Esophagus mucosa (tissue), 1 donor: Measurements from ENCODE around the gene COL20A1. TPM values are rescaled to one million over a fixed set of nuclear protein-coding genes. Genes with fewer than 3 reads are reported as not detected.
"Not testable (repeated sequence)": the region's sequence is repeated elsewhere in the genome, so short reads cannot be mapped to it uniquely, and the experiment has no call there.

Experiments
- ATAC-seq: fragments of 200-7000 bp; cut with Tn5 transposase; one replicate; pipeline ENCODE4 v1.9.1; 2020
- total RNA-seq: library from RNA; stranded (reverse); gene quantifications from one replicate; pipeline ENCODE4 v1.2.4, GENCODE V29; 2023
- donor health status: DM: yes; HTN: yes; CAD: no.

Gene COL20A1
- total RNA-seq, 1 donor from 2014 or later = not detected

GRCh38 chr20:63291811-63292210 is 1.2 kb upstream of the COL20A1 start:
- ATAC-seq = no peak

GRCh38 chr20:63292292-63292701 is 689 bp upstream of the COL20A1 start:
- ATAC-seq = no peak

GRCh38 chr20:63293456-63293855 is 470 bp downstream of the COL20A1 start:
- no peak for ATAC-seq

GRCh38 chr20:63293871-63294535 is 1.0 kb downstream of the COL20A1 start:
- ATAC-seq = no peak

- ATAC-seq = no peak
Measured at GRCh38 chr20:63294536-63294900, 1.5 kb downstream of the COL20A1 start.

- no peak for ATAC-seq
Measured at GRCh38 chr20:63295018-63295417, 2.0 kb downstream of the COL20A1 start.

GRCh38 chr20:63295422-63295821 is 2.4 kb downstream of the COL20A1 start:
- no peak for ATAC-seq

- ATAC-seq = no peak
Measured at GRCh38 chr20:63295846-63296245, 2.9 kb downstream of the COL20A1 start.

- ATAC-seq = no peak
Measured at GRCh38 chr20:63296531-63297299, 3.7 kb downstream of the COL20A1 start.

GRCh38 chr20:63297371-63297781 is 4.4 kb downstream of the COL20A1 start:
- no peak for ATAC-seq

GRCh38 chr20:63297796-63298572 is 5.0 kb downstream of the COL20A1 start:
- ATAC-seq = no peak

GRCh38 chr20:63298731-63299312 is 5.8 kb downstream of the COL20A1 start:
- ATAC-seq = no peak

- no peak for ATAC-seq
Measured at GRCh38 chr20:63301671-63302070, 8.7 kb downstream of the COL20A1 start.

- no peak for ATAC-seq
Measured at GRCh38 chr20:63303095-63303666, 10.2 kb downstream of the COL20A1 start.

- no peak for ATAC-seq
Measured at GRCh38 chr20:63305393-63305792, 12.4 kb downstream of the COL20A1 start.

- not testable (repeated sequence) for ATAC-seq
Measured at GRCh38 chr20:63305933-63306672, 13.1 kb downstream of the COL20A1 start.

- no peak for ATAC-seq
Measured at GRCh38 chr20:63306673-63307537, 13.9 kb downstream of the COL20A1 start.

- no peak for ATAC-seq
Measured at GRCh38 chr20:63307538-63308217, 14.7 kb downstream of the COL20A1 start.

GRCh38 chr20:63308218-63308911 is 15.4 kb downstream of the COL20A1 start:
- ATAC-seq = no peak
